GM18861 (cell line): ENCODE results near the gene AZIN2.
A peak's percentile ranks its signal among the peaks of the same experiment; 100 is the strongest.
"Not testable (repeated sequence)": the region's sequence is repeated elsewhere in the genome, so short reads cannot be mapped to it uniquely, and the experiment has no call there.

Source experiments
- ATAC-seq: cut with Tn5 transposase; IDR thresholded peaks from one replicate; pipeline ENCODE4 v1.9.1; 2021; ENCODE audit not compliant: unreplicated experiment

Gene AZIN2

GRCh38 chr1:33126411-33127000 lies 45.6 kb downstream of the AZIN2 start:
- ATAC-seq = no peak

GRCh38 chr1:33127001-33127823 lies 46.3 kb downstream of the AZIN2 start:
- ATAC-seq = peak; percentile 85

GRCh38 chr1:33128781-33129180 lies 47.8 kb downstream of the AZIN2 start:
- ATAC-seq = no peak

GRCh38 chr1:33130297-33130696 lies 49.3 kb downstream of the AZIN2 start:
- ATAC-seq = no peak

GRCh38 chr1:33131191-33131590 lies 50.2 kb downstream of the AZIN2 start:
- no peak for ATAC-seq

GRCh38 chr1:33132549-33132948 lies 51.6 kb downstream of the AZIN2 start:
- no peak for ATAC-seq

- ATAC-seq = no peak
These were observed 52.6 kb downstream of the AZIN2 start for GRCh38 chr1:33133478-33134105.

- not testable (repeated sequence) for ATAC-seq
These were observed 55.1 kb downstream of the AZIN2 start for GRCh38 chr1:33136041-33136440.

GRCh38 chr1:33137800-33138199 lies 56.8 kb downstream of the AZIN2 start:
- no peak for ATAC-seq

GRCh38 chr1:33140153-33141149 lies 59.5 kb downstream of the AZIN2 start:
- no peak for ATAC-seq

- ATAC-seq = no peak
These were observed 60.3 kb downstream of the AZIN2 start for GRCh38 chr1:33141216-33141615.

- ATAC-seq = no peak
These were observed 60.8 kb downstream of the AZIN2 start for GRCh38 chr1:33141781-33142180.

- ATAC-seq = no peak
These were observed 61.6 kb downstream of the AZIN2 start for GRCh38 chr1:33142483-33143064.

GRCh38 chr1:33143176-33143575 lies 62.2 kb downstream of the AZIN2 start:
- no peak for ATAC-seq

- no peak for ATAC-seq
These were observed 62.7 kb downstream of the AZIN2 start for GRCh38 chr1:33143698-33144097.

- ATAC-seq = no peak
These were observed 65.0 kb downstream of the AZIN2 start for GRCh38 chr1:33146003-33146402.

- no peak for ATAC-seq
These were observed 66.5 kb downstream of the AZIN2 start for GRCh38 chr1:33147275-33147996.

- no peak for ATAC-seq
These were observed 67.0 kb downstream of the AZIN2 start for GRCh38 chr1:33147997-33148314.

- no peak for ATAC-seq
These were observed 67.7 kb downstream of the AZIN2 start for GRCh38 chr1:33148615-33149014.
